IMR-90 (cell line): ENCODE measurements around the gene CBFA2T3. TPM values are rescaled to one million over a fixed set of nuclear protein-coding genes. Genes with fewer than 3 reads are reported as not detected.

ENCODE experiments used
- ATAC-seq: fragments of 200-7000 bp; cut with Tn5 transposase; 2 replicates; pipeline ENCODE4 v1.9.1; 2020; ENCODE audit warnings: low read depth, mild to moderate bottlenecking, moderate library complexity
- BruUV-seq: library from RNA; stranded (reverse); fragments of 400-500 nt; replicated peaks from 2 replicates; lab custom pipeline; 2021; lab: Mats Ljungman, UMichigan
- CTCF ChIA-PET: fragments of 300-600 bp; formaldehyde crosslinking; extraction: SDS; loops from one replicate; lab custom pipeline; 2021; ENCODE audit warnings: antibody characterized with exemption; lab: Yijun Ruan, JAX
- POLR2A ChIA-PET: fragments of 300-600 bp; sonication (Branson Sonifier 250); formaldehyde crosslinking; loops from one replicate; lab custom pipeline; 2022; ENCODE audit warnings: antibody characterized with exemption; ENCODE audit not compliant: unreplicated experiment; lab: Charles Lee
- DNase-seq: peaks from one replicate; pipeline ENCODE4 v3.0.0; 2013
- H2AFZ ChIP-seq: replicated peaks from 2 replicates; pipeline ENCODE3; 2013; ENCODE audit warnings: low read length, mild to moderate bottlenecking; ENCODE audit not compliant: poor library complexity
- H2AK5ac ChIP-seq: 2 replicates; pipeline ENCODE4 v1.6.1; 2013; ENCODE audit warnings: low read depth, low read length, inconsistent platforms
- H2AK9ac ChIP-seq: replicated peaks from 2 replicates; pipeline ENCODE3; 2013; ENCODE audit warnings: mild to moderate bottlenecking, low read depth, low read length, moderate library complexity; ENCODE audit not compliant: poor library complexity
- H2BK120ac ChIP-seq: 2 replicates; pipeline ENCODE4 v1.6.1; 2013; ENCODE audit warnings: low read depth, low read length, inconsistent platforms
- H2BK15ac ChIP-seq: 3 replicates; pipeline ENCODE4 v1.6.1; 2013; ENCODE audit warnings: low read depth, low read length, inconsistent platforms
- H2BK20ac ChIP-seq: 2 replicates; pipeline ENCODE4 v1.6.1; 2013; ENCODE audit warnings: low read depth, mild to moderate bottlenecking, inconsistent platforms, low read length, moderate library complexity
- H2BK5ac ChIP-seq: 2 replicates; pipeline ENCODE4 v1.6.1; 2013; ENCODE audit warnings: mild to moderate bottlenecking, low read depth, low read length, inconsistent platforms; ENCODE audit not compliant: poor library complexity, severe bottlenecking
- H3K14ac ChIP-seq: replicated peaks from 2 replicates; pipeline ENCODE4 v1.6.1; 2013; ENCODE audit warnings: low read depth, low read length, inconsistent platforms
- H3K18ac ChIP-seq: 2 replicates; pipeline ENCODE4 v1.6.1; 2013; ENCODE audit warnings: low read depth, low read length, control low read depth
- H3K23ac ChIP-seq: 2 replicates; pipeline ENCODE4 v1.6.1; 2013; ENCODE audit warnings: low read depth, low read length, inconsistent platforms
- H3K27ac ChIP-seq: 2 replicates; pipeline ENCODE4 v1.5.1; 2013; ENCODE audit warnings: mild to moderate bottlenecking, control low read depth, low read length; ENCODE audit not compliant: insufficient read depth
- H3K27me3 ChIP-seq: 2 replicates; pipeline ENCODE4 v1.6.1; 2013; ENCODE audit warnings: low read length; ENCODE audit not compliant: control insufficient read depth, insufficient read depth
- H3K36me3 ChIP-seq: 2 replicates; pipeline ENCODE4 v1.6.1; 2013; ENCODE audit warnings: low read length, mixed read lengths; ENCODE audit not compliant: control insufficient read depth, insufficient read depth
- H3K4ac ChIP-seq: 2 replicates; pipeline ENCODE4 v1.6.1; 2013; ENCODE audit warnings: low read depth, low read length, inconsistent platforms
- H3K4me1 ChIP-seq: 2 replicates; pipeline ENCODE4 v1.6.1; 2013; ENCODE audit warnings: low read length, mixed read lengths; ENCODE audit not compliant: control insufficient read depth, insufficient read depth
- H3K4me2 ChIP-seq: 2 replicates; pipeline ENCODE4 v1.6.1; 2013; ENCODE audit warnings: low read depth, mild to moderate bottlenecking, control low read depth, low read length, moderate library complexity
- H3K4me3 ChIP-seq: 2 replicates; pipeline ENCODE4 v1.5.1; 2013; ENCODE audit warnings: low read depth, mild to moderate bottlenecking, control low read depth, low read length, moderate library complexity; ENCODE audit not compliant: insufficient read depth
- H3K56ac ChIP-seq: 2 replicates; pipeline ENCODE4 v1.6.1; 2013; ENCODE audit warnings: low read length, inconsistent platforms; ENCODE audit not compliant: insufficient read depth; ENCODE audit errors: extremely low read depth
- H3K79me1 ChIP-seq, 2 experiments: 2 replicates each; pipeline ENCODE4 v1.6.1; 2013; ENCODE audit warnings: low read length in 2 of 2, inconsistent platforms in 1 of 2, low read depth in 1 of 2
- H3K9ac ChIP-seq: 2 replicates; pipeline ENCODE4 v1.6.1; 2013; ENCODE audit warnings: low read depth, low read length, control low read depth
- H3K9me1 ChIP-seq: 2 replicates; pipeline ENCODE4 v1.6.1; 2013; ENCODE audit warnings: low read length, inconsistent platforms; ENCODE audit not compliant: insufficient read depth
- H3K9me3 ChIP-seq: 2 replicates; pipeline ENCODE4 v1.6.1; 2013; ENCODE audit warnings: low read length; ENCODE audit not compliant: control insufficient read depth, insufficient read depth
- H4K20me1 ChIP-seq: 2 replicates; pipeline ENCODE4 v1.6.1; 2013; ENCODE audit warnings: low read length, inconsistent platforms; ENCODE audit not compliant: insufficient read depth
- H4K5ac ChIP-seq: 2 replicates; pipeline ENCODE4 v1.6.1; 2013; ENCODE audit warnings: mild to moderate bottlenecking, low read depth, low read length, control low read depth
- H4K8ac ChIP-seq, 2 experiments: 2 replicates each; pipeline ENCODE4 v1.6.1; 2013; ENCODE audit warnings: low read depth in 2 of 2, low read length in 2 of 2, control low read depth in 1 of 2, inconsistent platforms in 1 of 2
- H4K91ac ChIP-seq: 2 replicates; pipeline ENCODE4 v1.6.1; 2013; ENCODE audit warnings: low read depth, low read length, inconsistent platforms; ENCODE audit not compliant: insufficient read depth
- BHLHE40 ChIP-seq: fragments of 150-350 bp; IDR thresholded peaks from 2 replicates; pipeline ENCODE4 v1.6.1; 2016; ENCODE audit warnings: mild to moderate bottlenecking, low read depth, low read length
- CHD1 ChIP-seq: IDR thresholded peaks from 2 replicates; pipeline ENCODE4 v1.6.1; 2012; ENCODE audit warnings: low read depth, low read length, improper control_type of control experiment
- CTCF ChIP-seq: conservative IDR thresholded peaks from 2 replicates; pipeline ENCODE4 v1.5.1; 2012; ENCODE audit warnings: mild to moderate bottlenecking, low read depth, low read length, improper control_type of control experiment
- MAZ ChIP-seq: IDR thresholded peaks from 2 replicates; pipeline ENCODE4 v1.6.1; 2012; ENCODE audit warnings: low read depth, mild to moderate bottlenecking, low read length, improper control_type of control experiment, moderate library complexity, borderline replicate concordance
- MXI1 ChIP-seq: IDR thresholded peaks from 2 replicates; pipeline ENCODE4 v1.6.1; 2012; ENCODE audit warnings: low read depth, mild to moderate bottlenecking, low read length, moderate library complexity, borderline replicate concordance
- RFX5 ChIP-seq: IDR thresholded peaks from 2 replicates; pipeline ENCODE4 v1.8.0; 2012; ENCODE audit warnings: low read depth, mild to moderate bottlenecking, low read length, moderate library complexity
- WGBS, 2 experiments: methylation state at CpG; one replicate each; pipeline versions ENCODE4 v1.1.5 to v1.1.7; 2013; ENCODE audit warnings: missing lambda C conversion rate in 2 of 2; ENCODE audit not compliant: insufficient read length in 1 of 2; ENCODE audit errors: extremely low coverage in 2 of 2; 5-methylcytosine and 5-hydroxymethylcytosine counted together
- dilution Hi-C: fragments of 300-500 bp; cut with HindIII; formaldehyde crosslinking; loops from one replicate; pipeline ENCODE4 v1.14.3; 2018; ENCODE audit warnings: low sequenced_read_pairs; ENCODE audit not compliant: unreplicated experiment
- in situ Hi-C: fragments of 300-500 bp; cut with MboI; formaldehyde crosslinking; loops from 3 replicates; pipeline ENCODE4 v1.14.3; 2019; ENCODE audit warnings: low sequenced_read_pairs, inconsistent platforms, mixed read lengths
- intact Hi-C: fragments of 100-400 bp; cut with micrococcal nuclease; formaldehyde crosslinking; loops from 2 replicates; pipeline ENCODE4 v1.10.0; 2022
- polyA plus RNA-seq, 3 experiments: library from polyadenylated mRNA; depleted of rRNA; stranded (reverse); fragments of >200 nt; gene quantifications; 2 replicates each; pipeline ENCODE4 v1.2.3, GENCODE V29; 2012; ENCODE audit warnings: low replicate concordance in 1 of 3
- total RNA-seq: library from RNA; depleted of rRNA; stranded (reverse); fragments of >200 nt; gene quantifications from 2 replicates; pipeline ENCODE4 v1.2.3, GENCODE V29; 2012

Gene CBFA2T3
- total and polyA plus RNA-seq, 2 of the 4 experiments (the other 2 are of a cell fraction): not detected

- TF ChIP-seq MXI1: no peak
These were observed 83.7 kb downstream of the CBFA2T3 start (continued) for GRCh38 chr16:88893127-88893968.

GRCh38 chr16:88892065-88892464, 84.9 kb downstream of the CBFA2T3 start:
- Histone ChIP-seq H3K4ac (no peak overlapping the region), H3K4me2 (no peak overlapping the region), H3K36me3 (no peaks in the 10 kb centered on the region), H2AK9ac (no peak overlapping the region), H3K18ac (no peak overlapping the region), H2AK5ac (no peak overlapping the region), H3K27me3 (no peaks in the 10 kb centered on the region), H3K23ac (no peak overlapping the region), H3K56ac (no peak overlapping the region), H2BK15ac (no peak overlapping the region), H2BK120ac (no peak overlapping the region), H4K5ac (no peak overlapping the region), H2BK20ac (no peak overlapping the region), H3K4me1 (peaks cover 4% of the 10 kb centered on the region; the same call in 1 of the 2 replicates), H3K4me3 (no peak overlapping the region), H3K27ac (no peak overlapping the region), H2AFZ (no peak overlapping the region), H3K9me1 (no peaks in the 10 kb centered on the region), H3K14ac (no peak overlapping the region), H3K79me1 (no peaks in the 10 kb centered on the region), H4K20me1 (no peaks in the 10 kb centered on the region), H3K9ac (no peak overlapping the region), H2BK5ac (no peak overlapping the region), H3K9me3 (peaks cover 6% of the 10 kb centered on the region), H4K91ac (no peak overlapping the region), H4K8ac (no peak overlapping the region)
- 83% methylated on average over 9 of the region's 20 CpGs; no CpG with 5 or more reads in 1 of the 2 experiments for WGBS, 2 experiments
- ChIA-PET CTCF (no interaction called here), POLR2A (no interaction called here)
- intact Hi-C loops: no loop called here
- no peak for ATAC-seq
- no peak for DNase-seq
- BruUV-seq: no TSS peak
- TF ChIP-seq CHD1: no peak
- TF ChIP-seq MAZ: no peak
- TF ChIP-seq CTCF: no peak
- no peak for TF ChIP-seq BHLHE40
- no peak for TF ChIP-seq RFX5
- in situ Hi-C loops: no loop called here
- dilution Hi-C loops: no loop called here
